TTC549 (cell line): ENCODE measurements around the gene PLA2G4E.

Experiments used
- FAIRE-seq: peaks from 2 replicates; lab custom pipeline; 2012; peaks lifted over from hg19 to GRCh38; lab: Jason Lieb, UNC

The PLA2G4E gene

DNA sequence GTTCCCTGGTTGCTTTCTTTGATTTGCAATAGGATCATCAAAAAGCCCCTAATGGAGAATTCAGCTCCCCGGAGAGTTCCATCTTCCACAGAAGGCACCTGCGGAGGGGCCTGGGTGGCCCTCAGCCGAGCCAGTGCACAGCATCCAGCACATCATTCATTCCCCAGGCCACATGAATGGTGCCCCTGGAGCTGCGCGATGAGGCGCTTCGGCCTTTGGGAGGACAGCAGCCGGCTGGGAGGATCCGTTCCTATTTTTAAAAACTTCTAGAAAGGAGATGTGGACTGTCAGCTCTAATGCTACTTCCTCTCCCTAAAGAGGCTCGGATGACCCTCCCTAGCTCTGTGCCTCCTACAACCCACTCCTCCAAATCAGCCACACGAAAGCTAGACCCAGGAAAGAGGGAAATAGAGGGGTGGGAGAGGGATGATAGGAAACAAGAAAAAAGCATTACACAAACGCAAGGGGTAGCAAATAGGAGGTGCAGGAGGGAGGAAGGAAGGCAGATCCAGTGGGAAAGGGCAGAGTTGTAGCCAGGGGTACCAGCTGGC lies 68.8 kb downstream of the PLA2G4E start:
- FAIRE-seq = no peak

DNA sequence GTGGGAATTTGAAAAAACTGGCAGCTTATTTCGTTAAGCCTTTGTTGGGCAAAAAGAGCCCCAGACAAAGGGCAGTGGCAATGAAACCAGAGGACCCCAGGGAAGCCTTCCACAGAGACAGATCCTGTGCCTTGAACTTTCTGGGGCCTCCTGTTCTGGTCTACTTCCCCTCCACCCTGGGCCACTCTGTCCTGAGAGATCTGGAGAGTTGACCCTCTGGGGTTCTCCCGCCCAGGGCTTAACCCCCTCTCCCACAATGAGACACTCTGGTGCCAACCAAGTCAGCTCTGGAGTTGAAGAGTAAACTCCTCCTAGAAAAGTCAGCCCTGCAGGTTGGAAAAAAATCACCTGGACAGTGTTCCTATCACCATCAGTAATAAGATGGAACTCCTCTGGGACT lies 69.3 kb downstream of the PLA2G4E start:
- FAIRE-seq = no peak

DNA sequence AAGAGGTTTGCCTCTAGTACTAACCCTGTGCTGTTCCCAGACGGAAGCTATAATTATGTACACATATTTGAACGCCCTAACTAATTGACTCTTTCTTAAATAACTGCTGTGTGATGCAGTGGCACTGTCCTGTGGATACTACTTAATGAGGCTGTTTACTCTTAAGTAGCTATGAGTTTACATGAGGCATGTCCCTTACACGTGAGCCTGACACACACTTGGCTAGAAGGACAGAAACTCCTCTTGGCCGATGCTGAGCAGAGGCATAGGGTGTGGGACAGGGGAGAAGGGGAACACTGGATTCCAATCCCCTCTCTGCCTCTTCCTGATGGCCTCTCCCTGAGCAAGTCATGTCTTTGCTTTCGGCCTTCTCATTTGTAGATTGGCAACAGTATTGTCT lies 70.4 kb downstream of the PLA2G4E start:
- FAIRE-seq = no peak

DNA sequence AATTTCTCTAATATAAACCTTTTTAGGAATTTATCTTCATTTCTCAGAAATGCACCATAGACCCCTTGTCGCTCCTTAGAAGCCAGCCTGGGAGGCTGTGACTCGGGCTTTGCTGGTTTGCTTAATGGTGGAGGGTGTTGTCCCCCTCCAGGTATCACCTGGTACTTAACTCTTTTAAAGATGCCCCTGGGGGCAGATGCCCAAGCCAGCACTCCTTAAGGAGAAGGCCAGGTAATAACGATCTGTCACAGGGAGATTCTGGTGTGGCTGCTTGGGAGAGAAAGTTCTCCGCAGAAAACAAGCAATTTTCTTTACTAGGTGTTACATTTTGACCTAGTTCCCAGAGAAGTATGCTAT lies 70.7 kb downstream of the PLA2G4E start:
- FAIRE-seq = no peak

DNA sequence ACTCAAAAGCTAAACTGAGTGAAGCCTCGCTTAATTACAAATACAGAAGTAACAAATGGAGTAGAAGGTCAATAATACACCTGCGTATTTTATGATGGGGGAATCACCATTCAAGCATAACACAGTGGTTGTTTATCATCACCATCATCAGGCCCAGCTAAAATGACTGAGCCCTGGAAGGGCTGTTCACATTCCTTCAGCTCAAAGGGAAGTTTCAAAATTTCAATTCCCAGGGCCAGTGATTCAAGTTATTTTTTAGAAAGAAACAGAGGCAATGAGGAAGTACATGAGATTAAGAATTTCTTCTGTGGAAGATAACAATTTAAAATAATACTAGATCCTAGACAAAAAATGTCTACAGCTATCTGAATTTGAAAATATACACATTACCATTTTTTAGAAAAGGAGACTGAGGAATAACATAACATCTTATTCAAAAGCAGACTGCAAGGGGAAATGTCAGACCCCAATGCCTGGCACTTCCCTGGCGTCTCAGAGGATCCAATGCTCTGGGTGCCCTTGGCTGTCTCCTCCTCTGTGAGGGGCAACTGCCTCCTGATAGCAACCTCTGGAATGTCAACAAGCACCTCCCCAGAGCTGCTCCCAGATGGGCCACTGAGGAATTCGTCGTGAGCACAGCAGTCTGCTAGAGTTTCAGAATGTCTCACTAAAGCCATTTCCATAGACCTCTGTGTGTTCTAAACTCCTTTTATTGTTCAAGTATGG lies 71.3 kb downstream of the PLA2G4E start:
- no peak for FAIRE-seq

DNA sequence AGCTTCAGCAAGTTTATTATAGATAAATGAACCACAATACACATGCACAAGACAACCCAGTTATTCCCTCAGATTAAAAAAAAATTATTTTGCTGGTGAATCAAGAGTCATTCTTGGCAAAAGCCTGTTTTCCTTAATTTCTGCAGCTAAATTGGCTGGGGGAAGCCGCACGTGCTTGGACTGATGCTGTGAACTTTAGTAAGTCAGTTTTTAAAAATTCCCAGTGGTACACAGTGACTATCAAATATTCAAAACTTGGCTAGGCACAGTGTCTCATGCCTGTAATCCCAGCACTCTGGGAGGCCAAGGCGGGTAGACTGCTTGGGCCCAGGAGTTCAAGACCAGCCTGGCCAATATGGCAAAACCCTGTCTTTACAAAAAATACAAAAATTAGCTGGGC lies 72.4 kb downstream of the PLA2G4E start:
- FAIRE-seq = no peak

DNA sequence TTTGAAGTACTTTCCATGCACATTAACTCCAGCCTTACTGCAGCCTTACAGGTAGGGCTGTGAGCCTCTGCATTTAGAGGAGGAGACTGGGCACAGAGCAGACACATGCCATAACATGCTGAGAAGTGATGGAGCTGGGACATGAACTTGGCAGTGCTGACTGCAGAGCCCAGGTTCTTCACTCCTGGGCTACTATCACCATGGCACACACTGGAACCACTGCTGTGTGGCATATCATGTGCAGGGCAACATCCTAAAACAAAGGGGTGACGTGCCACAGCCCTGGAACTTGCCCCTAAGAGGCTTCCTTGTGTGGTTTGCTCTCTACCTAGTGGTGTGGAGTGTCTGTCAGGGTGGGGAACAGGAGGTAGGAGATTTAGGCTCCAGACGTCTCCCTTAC lies 73.9 kb downstream of the PLA2G4E start:
- no peak for FAIRE-seq

DNA sequence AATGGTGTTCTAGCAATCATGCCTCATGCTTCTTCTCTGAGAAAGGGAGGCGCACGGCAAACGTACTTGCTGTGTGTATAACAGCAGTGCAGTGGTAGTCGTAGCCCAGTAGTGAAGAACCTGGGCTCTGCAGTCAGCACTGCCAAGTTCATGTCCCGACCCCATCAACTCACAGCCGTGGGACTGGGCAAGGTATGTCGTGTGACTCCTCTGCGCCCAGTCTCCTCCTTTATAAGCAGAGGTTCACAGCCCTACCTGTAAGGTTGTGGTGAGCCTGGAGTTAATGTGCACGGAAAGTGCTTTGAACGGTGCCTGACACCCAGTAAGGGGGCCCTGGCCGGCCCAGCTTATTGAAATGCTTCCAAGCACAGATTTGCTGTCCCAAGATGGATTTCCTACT lies 75.1 kb downstream of the PLA2G4E start:
- no peak for FAIRE-seq

DNA sequence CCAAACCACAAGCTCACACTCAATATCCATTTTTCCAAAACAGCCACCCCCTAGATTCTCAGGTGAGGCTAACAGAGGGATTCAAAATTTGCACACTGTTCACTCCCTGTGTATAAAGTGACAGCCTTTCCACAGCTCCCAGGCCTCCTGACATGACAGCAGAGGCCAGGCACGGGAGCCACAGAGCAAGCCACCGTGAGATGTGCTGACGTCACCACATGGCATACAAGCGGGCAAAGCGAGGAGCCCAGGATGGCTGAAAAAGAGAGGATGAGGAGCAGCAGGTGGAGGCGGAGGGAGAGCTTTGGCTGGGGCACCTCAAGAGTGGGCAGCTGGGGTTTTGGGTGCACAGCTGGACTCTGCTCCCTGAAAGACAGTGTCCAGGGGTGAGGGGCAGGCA lies 75.6 kb downstream of the PLA2G4E start:
- FAIRE-seq = no peak

DNA sequence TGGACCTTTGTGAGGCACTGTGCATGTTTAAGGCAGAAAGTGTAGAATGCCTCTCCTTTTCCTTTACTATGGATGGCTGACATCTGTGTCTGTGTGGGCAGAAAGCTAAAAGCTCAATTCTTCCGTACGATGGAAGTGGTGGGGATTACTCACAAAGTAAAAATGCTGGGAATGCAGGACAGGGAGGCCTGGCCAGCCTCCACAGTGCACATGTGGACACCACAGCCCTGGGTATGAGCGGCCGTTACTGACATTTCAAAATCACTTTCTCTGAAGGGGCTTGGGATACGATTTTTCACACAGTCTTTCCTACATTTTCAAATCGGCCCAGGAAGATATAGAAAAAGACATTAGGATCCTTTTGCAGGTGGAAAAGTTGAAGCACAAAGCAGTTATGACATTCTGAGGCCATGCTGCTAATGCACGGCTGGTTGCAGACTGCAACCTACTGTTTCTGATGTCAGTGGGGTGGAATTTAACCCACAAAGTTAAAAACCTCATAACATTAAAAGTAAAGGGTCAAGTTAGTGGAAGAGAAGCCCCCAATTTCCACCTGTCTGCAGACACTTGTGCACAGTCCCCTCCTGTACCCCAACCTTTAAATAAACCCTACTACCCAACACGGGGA lies 76.4 kb downstream of the PLA2G4E start:
- FAIRE-seq = no peak

DNA sequence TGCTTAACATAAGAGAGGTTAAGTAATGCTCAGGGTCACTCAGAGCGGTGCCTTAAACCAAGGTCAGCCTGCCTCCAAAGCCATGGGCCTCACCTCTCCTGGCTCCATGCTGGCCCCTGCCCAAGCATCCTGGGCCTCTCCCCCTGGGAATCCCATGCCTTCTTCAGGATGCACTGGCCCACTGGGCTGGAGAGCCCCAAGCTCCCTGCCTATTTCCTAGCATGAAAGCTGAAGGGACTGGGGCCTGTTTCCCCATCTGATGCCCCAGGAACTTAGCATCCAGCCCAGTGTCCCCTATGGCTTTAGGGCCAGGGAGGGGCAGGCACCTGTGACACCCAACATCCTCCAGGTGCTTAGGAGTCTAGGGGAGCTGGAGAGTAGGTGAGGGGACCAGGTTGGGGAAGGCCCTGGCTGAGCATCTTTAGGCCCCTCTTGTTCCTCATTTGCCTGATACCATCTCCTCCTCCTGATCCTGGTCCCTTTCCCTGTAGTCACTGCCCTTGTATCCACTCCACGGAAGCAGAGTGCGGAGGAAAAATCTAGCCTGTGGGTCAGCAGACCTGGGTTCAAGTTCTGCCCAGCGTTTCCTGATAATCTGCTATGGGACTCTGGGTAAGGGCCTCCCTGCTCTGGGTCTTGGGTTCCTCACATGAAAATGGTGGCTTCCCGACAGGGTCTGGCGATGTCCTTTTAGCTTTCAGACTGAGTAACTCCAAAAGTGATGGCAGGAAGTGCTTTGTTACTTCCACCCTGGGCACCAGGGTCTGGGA lies 77.1 kb downstream of the PLA2G4E start:
- FAIRE-seq = no peak

DNA sequence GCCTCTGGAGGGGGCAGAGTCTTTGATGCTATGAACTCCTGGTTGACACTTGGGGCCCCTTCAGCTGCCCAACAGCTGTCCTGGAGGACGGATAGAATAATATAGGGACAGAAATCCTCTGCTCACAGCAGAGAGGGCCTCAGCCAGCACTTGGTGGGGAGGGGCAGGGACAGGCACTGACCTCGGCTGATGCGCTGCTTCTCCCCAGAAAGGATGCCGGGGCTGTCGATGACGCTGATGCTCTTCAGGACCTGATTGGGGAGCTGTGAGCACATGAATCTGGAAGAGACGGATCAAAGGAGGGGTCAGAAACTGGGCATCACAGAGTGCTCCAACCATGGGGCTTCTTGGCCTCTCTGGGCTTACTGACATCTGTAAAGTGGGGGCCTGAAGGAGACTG lies 78.0 kb downstream of the PLA2G4E start:
- no peak for FAIRE-seq

DNA sequence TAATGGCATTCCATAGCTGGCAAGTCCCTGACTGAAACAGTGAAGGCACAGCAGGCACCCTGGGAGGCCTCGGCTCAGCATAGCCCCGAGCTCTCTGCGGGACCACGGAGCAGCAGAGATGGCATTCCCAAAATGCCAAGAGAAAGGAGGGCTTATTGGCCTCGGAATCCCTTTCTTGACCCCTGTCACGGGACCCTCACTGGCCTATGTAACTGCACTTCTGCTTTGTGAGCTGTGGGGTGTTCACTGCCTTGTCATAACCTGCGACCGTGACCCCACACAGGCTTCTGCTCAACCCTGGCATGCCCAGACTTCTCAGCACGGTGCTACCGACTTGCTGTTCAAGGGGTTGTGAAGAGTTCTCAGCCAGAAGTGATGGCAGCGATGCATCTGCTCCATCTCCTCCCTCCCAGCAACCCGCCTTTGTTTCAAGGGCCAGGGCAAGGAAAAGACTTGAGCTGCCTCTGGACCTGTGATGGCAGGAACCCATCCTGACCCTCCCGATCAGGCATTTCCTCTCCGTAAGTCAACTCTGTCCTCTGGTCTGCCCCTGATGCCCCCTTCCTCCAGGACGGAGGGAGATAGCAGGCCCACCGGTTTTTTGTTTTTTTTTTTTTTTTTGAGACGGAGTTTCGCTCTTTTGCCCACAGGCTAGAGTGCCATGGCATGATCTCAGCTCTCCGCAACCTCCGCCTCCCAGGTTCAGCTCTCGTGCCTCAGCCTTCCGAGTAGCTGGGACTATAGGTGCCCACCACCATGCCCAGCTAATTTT lies 79.0 kb downstream of the PLA2G4E start:
- FAIRE-seq = no peak

DNA sequence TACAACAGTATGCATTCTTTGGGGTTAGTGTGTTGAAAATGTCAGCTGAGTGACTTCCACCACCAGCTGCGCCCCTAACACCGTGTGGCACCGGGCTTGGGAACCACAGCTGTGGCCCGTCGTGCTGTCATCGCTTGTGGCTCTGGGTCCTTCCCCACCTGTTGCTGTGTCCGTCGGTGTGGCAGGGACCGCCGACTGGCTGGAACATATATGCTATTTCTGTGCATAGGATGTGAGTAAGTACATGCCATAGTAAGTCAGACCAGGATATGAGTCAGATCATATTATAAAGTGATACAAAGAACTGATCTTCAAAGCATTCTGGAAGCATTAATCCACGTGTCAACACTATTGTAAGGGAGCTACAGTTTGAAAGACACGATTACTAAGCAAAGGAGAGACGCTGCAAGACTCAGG lies 80.4 kb downstream of the PLA2G4E start:
- no peak for FAIRE-seq

DNA sequence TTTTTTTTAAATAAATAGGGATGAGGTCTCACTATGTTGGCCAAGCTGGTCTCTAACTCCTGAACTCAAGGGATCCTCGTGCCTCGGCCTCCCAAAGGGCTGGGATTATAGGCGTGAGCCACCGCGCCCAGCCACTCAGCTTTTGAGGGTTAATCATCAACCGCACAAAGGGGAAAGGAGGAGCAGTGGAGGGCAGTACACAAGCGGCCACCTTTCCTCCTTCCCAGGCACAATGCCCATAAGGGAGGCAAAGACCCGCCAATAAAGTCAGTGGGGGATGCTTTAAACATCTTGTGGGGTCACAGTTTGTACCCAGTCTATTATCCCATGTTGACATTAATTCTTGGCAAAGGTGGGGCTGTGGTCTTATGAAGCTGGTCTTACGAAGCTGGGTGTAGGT lies 80.9 kb downstream of the PLA2G4E start:
- no peak for FAIRE-seq

DNA sequence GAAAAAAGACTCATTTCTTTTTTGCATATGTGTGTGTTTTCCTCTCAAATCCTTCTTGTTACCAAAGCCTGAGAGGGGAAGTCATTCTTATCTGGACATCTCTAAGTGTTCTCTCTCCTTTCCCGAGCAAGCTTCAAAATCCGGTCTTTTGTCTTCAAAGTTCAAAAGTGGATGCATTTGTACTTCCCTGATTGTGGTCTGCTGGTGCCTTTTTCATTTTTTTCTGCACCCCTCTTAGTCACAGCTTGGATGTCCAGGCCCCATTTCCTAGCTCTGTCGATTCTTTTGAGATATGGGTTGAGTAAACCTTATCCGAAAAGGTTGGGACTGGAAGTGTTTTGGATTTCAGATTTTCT lies 83.3 kb downstream of the PLA2G4E start:
- no peak for FAIRE-seq

DNA sequence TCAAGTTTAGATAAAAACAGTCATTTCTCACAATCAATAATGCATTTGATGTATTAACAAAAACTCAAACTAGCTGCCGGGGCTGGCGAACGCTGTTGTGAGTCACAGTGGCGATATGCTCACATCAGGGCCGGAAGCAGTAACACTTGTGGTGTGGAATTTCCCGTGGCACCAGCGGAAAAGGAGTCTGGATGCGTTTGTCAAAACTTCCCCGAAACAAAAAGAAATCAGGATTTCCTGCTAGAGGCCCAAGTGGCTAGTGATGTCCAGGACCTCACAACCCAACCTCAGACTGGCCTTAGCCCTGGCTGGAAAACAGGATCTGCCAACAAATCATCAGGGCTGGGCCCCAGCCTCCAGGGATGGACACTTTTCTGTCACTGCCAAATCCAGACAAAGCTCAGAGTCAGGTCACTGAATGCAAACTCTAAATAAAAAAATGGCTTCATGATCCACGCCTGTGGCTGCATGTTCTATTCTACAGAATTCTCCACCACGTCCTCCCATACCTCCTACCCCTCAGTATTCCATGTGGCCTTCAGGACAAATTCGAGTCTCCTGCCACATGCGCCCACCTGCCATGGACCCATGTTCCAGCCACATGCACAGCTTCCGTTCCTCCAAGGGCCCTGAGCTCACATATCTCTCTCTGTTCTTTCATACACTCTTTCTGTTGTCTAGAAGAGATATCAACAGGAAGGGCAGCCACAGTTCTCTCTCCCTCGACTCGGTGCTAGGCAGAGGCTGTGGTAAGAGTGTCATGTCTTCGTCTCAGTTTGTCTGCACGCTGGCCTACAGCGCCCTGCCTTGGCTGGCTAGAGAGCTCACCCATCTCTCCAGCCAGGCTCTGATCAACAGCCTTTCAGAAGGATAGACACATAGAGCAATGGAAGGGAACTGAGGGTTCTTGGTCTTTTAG lies 83.9 kb downstream of the PLA2G4E start:
- no peak for FAIRE-seq

DNA sequence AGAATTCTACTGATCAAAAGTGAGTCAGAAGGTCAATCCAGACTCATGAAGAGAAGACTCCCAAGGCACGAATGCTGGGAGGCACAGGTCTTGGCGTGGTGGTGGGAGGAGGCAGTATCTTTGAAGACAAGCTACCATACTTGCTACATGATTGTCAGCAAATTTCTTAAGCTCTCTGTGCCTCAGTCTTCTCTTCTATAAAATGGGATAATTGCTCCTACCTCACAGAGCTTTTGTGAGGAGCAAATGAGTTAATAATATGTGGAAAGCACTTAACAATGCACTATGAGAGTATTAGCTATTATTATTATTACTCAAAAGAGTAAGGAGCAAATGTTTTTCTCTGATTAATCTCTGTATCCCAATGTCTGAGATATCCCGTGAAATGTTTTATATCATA lies 84.7 kb downstream of the PLA2G4E start:
- no peak for FAIRE-seq

DNA sequence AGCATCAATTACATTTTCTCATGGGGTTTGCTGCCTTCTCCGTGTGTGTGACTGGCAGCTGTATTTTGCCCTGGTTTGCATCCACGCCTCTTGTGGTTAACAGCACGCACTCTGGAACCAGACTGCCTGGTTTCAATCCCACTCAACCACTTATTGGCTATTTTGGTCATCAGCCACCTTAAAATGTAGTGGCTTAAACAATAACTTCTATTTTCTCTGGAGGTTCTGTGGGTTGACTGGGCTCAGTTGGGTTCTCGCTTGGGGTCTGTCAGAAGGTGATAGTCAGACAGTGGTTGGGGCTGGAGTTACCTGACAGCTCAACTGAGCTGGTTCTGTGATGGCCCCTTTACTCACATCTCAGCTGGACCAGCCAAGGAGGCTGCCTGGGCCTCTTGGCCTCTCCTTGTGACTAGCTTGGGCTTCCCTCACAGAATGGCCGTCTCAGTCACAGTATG lies 85.2 kb downstream of the PLA2G4E start:
- FAIRE-seq = no peak

DNA sequence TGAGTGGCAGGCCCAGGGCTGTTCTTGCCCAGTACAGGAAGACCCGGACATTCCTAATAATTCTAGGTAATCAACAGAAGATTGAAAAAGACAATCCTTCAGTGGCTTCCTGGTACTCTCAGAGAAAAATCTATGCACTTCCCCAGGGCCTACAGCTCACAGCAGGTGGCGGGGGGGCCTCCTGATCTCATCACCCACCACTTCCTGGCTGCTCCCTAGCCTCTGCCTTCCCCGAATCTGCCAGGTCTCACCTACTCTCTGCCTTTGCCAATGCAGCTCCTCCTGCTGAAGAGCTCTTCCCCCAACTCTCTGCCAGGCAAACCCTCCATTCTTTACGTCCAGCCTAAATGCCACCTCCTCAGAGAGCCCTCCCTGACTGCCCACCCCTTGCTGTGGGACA lies 86.0 kb downstream of the PLA2G4E start:
- no peak for FAIRE-seq

DNA sequence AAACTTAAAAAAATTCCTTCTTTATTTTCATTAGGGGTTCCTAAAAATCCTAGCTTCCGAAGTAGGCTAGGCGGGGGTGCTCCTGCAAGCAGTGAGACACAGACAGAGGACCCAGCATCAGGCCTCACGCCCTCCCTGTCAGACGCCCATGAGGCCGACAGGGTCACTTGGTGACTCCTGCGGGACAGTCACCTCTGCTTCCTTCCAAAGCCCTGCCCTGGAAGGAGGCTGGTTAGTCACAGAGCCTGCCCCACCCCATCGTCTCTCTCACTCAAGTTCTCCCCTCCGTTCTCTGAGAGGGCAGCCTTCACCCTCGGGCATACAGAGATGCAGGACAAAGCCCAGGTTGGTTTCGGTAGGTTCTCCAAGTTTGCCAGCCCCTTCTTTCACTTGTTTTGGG lies 87.1 kb downstream of the PLA2G4E start:
- FAIRE-seq = no peak
